Lung (tissue), 12 donors: ENCODE data around the gene FCRL6. TPM values are rescaled to one million over a fixed set of nuclear protein-coding genes. Genes with fewer than 3 reads are reported as not detected.

ENCODE experiments used
- ATAC-seq: fragments of 200-7000 bp; cut with Tn5 transposase; one replicate; pipeline ENCODE4 v1.9.1; 2020; ENCODE audit warnings: moderate number of reproducible peaks; ENCODE audit not compliant: insufficient read depth, low FRiP score
- DNase-seq, 3 donors: peaks; one replicate each; pipeline ENCODE4 v3.0.0-alpha.2; 2013 to 2017
- H3K27ac ChIP-seq, 2 donors: one replicate each; pipeline ENCODE4 v1.5.1; 2013; ENCODE audit warnings: mild to moderate bottlenecking in 2 of 2, moderate library complexity in 2 of 2, control low read depth in 1 of 2, inconsistent platforms in 1 of 2, low read depth in 1 of 2, low read length in 1 of 2
- H3K27me3 ChIP-seq, 3 donors: one replicate each; pipeline ENCODE4 v1.5.1; 2013; ENCODE audit warnings: low read length in 2 of 3; ENCODE audit not compliant: control insufficient read depth in 3 of 3, insufficient read depth in 3 of 3
- H3K36me3 ChIP-seq, 4 donors: one replicate each; pipeline ENCODE4 v1.5.1; 2013; ENCODE audit warnings: low read length in 4 of 4, mild to moderate bottlenecking in 1 of 4, moderate library complexity in 1 of 4; ENCODE audit not compliant: control insufficient read depth in 4 of 4, insufficient read depth in 4 of 4
- H3K4me1 ChIP-seq, 5 donors: one replicate each; pipeline ENCODE4 v1.5.1; 2013; ENCODE audit warnings: low read length in 5 of 5, mild to moderate bottlenecking in 2 of 5, moderate library complexity in 1 of 5; ENCODE audit not compliant: control insufficient read depth in 5 of 5, insufficient read depth in 5 of 5
- H3K4me3 ChIP-seq: one replicate; pipeline ENCODE4 v1.5.1; 2013; ENCODE audit warnings: mild to moderate bottlenecking, control low read depth, moderate library complexity
- H3K9ac ChIP-seq, 2 donors: one replicate each; pipeline ENCODE4 v1.5.1; 2013; ENCODE audit warnings: low read length in 2 of 2, control low read depth in 1 of 2; ENCODE audit not compliant: insufficient read depth in 1 of 2
- H3K9me3 ChIP-seq, 4 donors: one replicate each; pipeline ENCODE4 v1.5.1; 2013; ENCODE audit warnings: low read length in 3 of 4, mild to moderate bottlenecking in 1 of 4, moderate library complexity in 1 of 4; ENCODE audit not compliant: control insufficient read depth in 4 of 4, insufficient read depth in 3 of 4
- WGBS, 2 donors: extraction: QIAGEN DNeasy Blood & Tissue Kit; methylation state at CpG; one replicate each; pipeline ENCODE4 v1.1.7; 2013; 5-methylcytosine and 5-hydroxymethylcytosine counted together
- polyA plus RNA-seq, 2 donors: library from polyadenylated mRNA; stranded (reverse); fragments of 200-250 nt; gene quantifications; one replicate each; pipeline ENCODE4 v1.2.1, GENCODE V29; 2013
- total RNA-seq, 2 donors: library from RNA; depleted of rRNA in 1 of 2; stranded (reverse); fragments of >200 nt in 1 of 2; gene quantifications; one replicate each; pipeline ENCODE4 v1.2.1, GENCODE V29; 2014 to 2021
- TF ChIP-seq, protein P1 (sequence below): IDR thresholded peaks from 2 replicates; pipeline ENCODE4 v1.5.1; 2012; ENCODE audit warnings: mild to moderate bottlenecking; ENCODE audit errors: control extremely low read depth, extremely low read depth
- donor health status: control.
- donor health status: control.
- donor health status: Bipolar disorder and iron deficiency.
- donor health status: healthy.
- donor health status: DM: yes; HTN: yes; CAD: no.

Gene FCRL6
- total and polyA plus RNA-seq, 4 donors = 0.55 to 0.82 (median 0.71) TPM

DNA sequence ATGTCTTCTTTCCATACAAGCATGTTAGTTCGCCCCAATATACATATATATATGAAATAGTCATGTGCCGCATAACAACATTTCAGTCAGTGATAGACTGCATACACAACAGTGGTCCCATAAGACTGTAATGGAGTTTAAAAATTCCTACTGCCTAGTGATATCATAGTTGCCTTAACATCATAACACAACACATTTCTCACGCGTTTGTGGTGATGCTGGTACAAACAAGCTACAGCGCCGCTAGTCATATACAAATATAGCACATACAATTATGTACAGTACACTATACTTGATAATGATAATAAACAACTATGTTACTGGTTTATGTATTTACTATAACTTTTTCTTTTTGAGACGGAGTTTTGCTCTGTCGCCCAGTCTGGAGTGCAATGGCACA is 13.8 kb downstream of the FCRL6 start:
- Histone ChIP-seq H3K4me1 (no peaks in the 10 kb centered on the region), H3K9ac (no peak overlapping the region), H3K27ac (no peak overlapping the region), H3K36me3 (no peaks in the 10 kb centered on the region), H3K4me3 (no peak overlapping the region), H3K27me3 (peaks cover 0 to 3% (median 0%) of the 10 kb centered on the region in 3 donors), H3K9me3 (no peaks in the 10 kb centered on the region)
- DNase-seq (no peak), ATAC-seq (no peak)
- TF ChIP-seq, protein P1, sequence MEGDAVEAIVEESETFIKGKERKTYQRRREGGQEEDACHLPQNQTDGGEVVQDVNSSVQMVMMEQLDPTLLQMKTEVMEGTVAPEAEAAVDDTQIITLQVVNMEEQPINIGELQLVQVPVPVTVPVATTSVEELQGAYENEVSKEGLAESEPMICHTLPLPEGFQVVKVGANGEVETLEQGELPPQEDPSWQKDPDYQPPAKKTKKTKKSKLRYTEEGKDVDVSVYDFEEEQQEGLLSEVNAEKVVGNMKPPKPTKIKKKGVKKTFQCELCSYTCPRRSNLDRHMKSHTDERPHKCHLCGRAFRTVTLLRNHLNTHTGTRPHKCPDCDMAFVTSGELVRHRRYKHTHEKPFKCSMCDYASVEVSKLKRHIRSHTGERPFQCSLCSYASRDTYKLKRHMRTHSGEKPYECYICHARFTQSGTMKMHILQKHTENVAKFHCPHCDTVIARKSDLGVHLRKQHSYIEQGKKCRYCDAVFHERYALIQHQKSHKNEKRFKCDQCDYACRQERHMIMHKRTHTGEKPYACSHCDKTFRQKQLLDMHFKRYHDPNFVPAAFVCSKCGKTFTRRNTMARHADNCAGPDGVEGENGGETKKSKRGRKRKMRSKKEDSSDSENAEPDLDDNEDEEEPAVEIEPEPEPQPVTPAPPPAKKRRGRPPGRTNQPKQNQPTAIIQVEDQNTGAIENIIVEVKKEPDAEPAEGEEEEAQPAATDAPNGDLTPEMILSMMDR = no peak
- WGBS, 2 donors = 90 to 91% methylated on average over 8 of the region's 8 CpGs

DNA sequence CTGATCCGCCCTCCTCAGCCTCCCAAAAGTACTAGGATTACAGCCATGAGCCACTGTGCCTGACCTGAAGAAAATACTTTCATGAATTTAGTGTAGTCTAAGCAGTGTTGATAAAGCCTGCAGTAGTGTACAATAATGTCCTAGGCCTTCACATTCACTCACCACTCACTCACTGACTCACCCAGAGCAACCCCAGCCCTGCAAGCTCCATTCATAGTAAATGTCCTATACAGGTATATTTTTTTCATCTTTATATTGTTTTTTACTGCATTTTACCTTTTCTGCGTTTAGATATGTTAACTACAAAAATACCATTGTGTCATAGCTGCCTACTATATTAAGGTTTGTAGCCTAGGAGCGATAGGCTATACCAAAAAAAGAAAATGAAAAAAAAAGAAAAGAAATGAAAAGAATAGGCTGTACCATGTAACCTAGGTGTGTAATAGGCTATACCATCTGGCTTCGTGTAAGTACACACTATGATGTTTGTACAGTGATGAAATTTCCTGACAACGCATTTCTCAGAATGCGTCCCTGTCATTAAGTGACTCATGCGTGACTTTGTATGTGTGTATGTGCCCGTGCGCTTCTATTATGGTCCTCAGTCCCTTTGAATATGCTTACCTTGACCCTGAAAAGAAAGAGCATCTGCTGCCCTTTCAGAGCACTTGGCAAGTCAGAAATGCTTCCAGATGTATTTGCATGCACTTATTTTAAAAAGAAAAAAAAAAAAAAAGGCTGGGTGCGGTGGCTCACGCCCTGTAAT is 15.3 kb downstream of the FCRL6 start:
- Histone ChIP-seq H3K27me3 (peaks cover 0 to under 1% (median 0%) of the 10 kb centered on the region in 3 donors), H3K27ac (no peak overlapping the region), H3K4me1 (no peaks in the 10 kb centered on the region), H3K9me3 (no peaks in the 10 kb centered on the region), H3K9ac (no peak overlapping the region), H3K4me3 (no peak overlapping the region), H3K36me3 (no peaks in the 10 kb centered on the region)
- TF ChIP-seq, protein P1 = no peak
- 74 to 78% methylated on average over 11 of the region's 11 CpGs for WGBS, 2 donors
- peak in 1 of 3 donors; percentile 16 for DNase-seq
- ATAC-seq = no peak

DNA sequence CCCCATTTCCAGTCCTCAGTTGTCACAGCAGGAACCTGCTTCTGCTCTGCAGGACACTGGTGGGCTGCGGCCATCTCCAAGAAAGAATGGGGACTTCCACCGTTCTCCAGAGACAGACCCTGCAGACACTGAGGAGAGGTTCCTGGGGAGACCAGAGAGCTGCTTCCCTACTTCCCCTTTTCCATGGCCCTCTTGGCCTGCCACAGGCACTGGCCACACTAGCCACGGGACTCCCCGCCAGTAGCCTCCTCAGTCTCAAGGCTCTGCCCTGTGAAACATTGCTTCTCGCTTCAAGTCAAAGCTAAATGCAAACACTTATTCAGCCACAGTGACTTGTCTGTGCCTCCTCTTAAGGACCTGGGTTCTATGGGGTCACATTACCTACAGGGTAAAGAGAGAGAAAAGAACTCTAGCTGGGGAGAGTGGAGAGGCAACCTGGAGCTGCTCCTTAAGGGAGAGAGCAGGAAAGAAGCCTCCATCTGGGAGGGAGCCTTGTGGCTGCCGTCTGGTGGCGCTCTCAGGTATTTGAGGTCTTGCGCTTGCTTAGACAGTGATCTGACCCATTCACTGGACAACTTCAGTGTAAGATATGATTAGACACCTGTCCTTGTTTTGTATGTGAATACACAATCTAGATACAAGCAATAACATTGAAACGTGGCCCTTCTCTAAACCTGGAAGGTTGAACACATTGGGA is 19.2 kb downstream of the FCRL6 start:
- Histone ChIP-seq H3K4me1 (peaks cover 0 to 4% (median 0%) of the 10 kb centered on the region in 5 donors), H3K9me3 (no peaks in the 10 kb centered on the region), H3K4me3 (no peak overlapping the region), H3K9ac (no peak overlapping the region), H3K36me3 (no peaks in the 10 kb centered on the region), H3K27me3 (peaks cover 0 to 4% (median 0%) of the 10 kb centered on the region in 3 donors), H3K27ac (no peak overlapping the region)
- TF ChIP-seq, protein P1 = no peak
- DNase-seq (peak in 2 of 3 donors; percentile 20 to 53), ATAC-seq (peak; percentile 76)
- WGBS, 2 donors = 47 to 60% methylated on average over 9 of the region's 9 CpGs
